Skeletal muscle tissue (tissue), 4 donors: Measurements from ENCODE around the gene UBE2L5. TPM values are rescaled to one million over a fixed set of nuclear protein-coding genes. Genes with fewer than 3 reads are reported as not detected.

ENCODE experiments used
- H3K27ac ChIP-seq: one replicate; pipeline ENCODE4 v1.7.0; 2013; ENCODE audit warnings: mild to moderate bottlenecking, low read depth, low read length, inconsistent platforms
- H3K27me3 ChIP-seq, 3 donors: one replicate each; pipeline ENCODE4 v1.7.0; 2013; ENCODE audit warnings: low read length in 3 of 3; ENCODE audit not compliant: control insufficient read depth in 3 of 3, insufficient read depth in 3 of 3
- H3K36me3 ChIP-seq, 3 donors: one replicate each; pipeline ENCODE4 v1.7.0; 2013; ENCODE audit warnings: low read length in 3 of 3; ENCODE audit not compliant: control insufficient read depth in 3 of 3, insufficient read depth in 3 of 3
- H3K4me1 ChIP-seq, 3 donors: one replicate each; pipeline ENCODE4 v1.7.0; 2013; ENCODE audit warnings: low read length in 3 of 3, mild to moderate bottlenecking in 3 of 3; ENCODE audit not compliant: control insufficient read depth in 3 of 3, insufficient read depth in 3 of 3
- H3K4me3 ChIP-seq, 3 donors: one replicate each; pipeline ENCODE4 v1.7.0; 2013; ENCODE audit warnings: low read length in 3 of 3
- H3K9ac ChIP-seq, 3 donors: one replicate each; pipeline ENCODE4 v1.7.0; 2013; ENCODE audit warnings: low read length in 3 of 3, mild to moderate bottlenecking in 3 of 3, moderate library complexity in 2 of 3, low read depth in 1 of 3
- H3K9me3 ChIP-seq, 3 donors: one replicate each; pipeline ENCODE4 v1.7.0; 2013; ENCODE audit warnings: low read length in 3 of 3; ENCODE audit not compliant: control insufficient read depth in 3 of 3
- total RNA-seq: library from RNA; depleted of rRNA; stranded (reverse); fragments of >200 nt; gene quantifications from one replicate; pipeline ENCODE4 v1.2.3, GENCODE V29; 2014
- donor health status: Osteomylitis.

The UBE2L5 gene
- total RNA-seq, 1 donor from 2014 or later, result not detected

DNA sequence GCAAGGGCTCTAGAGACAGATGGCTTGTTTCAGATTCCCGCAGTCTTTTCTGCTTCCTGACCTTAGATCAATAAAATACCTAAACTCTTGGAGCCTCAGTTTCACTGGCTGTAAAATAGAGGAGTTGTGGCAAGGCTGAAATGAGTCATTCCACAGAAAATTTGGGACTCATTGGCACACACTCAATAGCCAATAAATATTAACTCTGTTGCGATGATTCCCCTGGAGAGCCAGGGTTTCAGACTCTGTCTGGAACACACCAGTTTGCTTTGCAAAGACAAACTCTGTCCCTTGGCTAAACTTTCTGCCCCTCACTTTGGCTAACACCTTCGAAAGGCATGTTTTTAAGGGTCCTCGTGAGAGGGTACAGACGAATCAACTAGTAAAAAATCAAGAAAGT is 18.1 kb upstream of the UBE2L5 start:
- no peaks in the 10 kb centered on the region for H3K27me3 ChIP-seq
- no peak overlapping the region for H3K9ac ChIP-seq
- no peak overlapping the region for H3K27ac ChIP-seq
- peaks cover 5 to 11% (median 8%) of the 10 kb centered on the region in 3 donors for H3K4me1 ChIP-seq
- no peaks in the 10 kb centered on the region for H3K9me3 ChIP-seq
- no peaks in the 10 kb centered on the region for H3K36me3 ChIP-seq
- H3K4me3 ChIP-seq, result no peak overlapping the region

DNA sequence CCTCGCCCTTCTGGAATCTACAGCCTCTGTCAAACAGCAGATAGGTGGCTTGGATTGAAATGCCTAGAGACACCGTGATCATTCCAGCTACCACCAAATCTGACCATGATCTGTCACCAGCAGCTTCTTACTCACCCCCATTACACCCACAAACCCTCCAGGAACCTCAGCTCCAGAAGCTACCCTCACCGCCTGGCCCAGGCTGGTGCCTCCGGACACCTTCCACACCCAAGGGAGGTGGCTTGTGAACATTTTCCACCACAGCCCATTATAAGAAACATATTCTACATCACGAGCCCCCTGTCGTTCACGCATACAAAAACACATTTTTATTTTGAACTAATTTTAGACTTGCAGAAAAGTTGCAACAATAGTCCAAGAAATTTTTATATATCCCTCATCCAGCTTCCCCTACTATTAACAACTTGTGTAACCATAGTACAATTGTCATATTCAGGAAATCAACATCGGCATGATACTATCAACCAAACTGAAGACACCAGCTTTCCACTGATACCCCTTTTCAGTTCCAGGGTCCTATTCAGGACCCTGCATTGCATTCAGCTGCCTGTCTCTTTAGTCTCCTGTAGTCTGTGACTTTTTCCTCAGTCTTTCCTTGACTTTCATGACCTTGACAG is 15.4 kb upstream of the UBE2L5 start:
- no peak overlapping the region for H3K27ac ChIP-seq
- H3K36me3 ChIP-seq, result no peaks in the 10 kb centered on the region
- H3K4me1 ChIP-seq, result peaks cover 5 to 13% (median 8%) of the 10 kb centered on the region in 3 donors
- no peaks in the 10 kb centered on the region for H3K27me3 ChIP-seq
- H3K9me3 ChIP-seq, result no peaks in the 10 kb centered on the region
- no peak overlapping the region for H3K9ac ChIP-seq
- H3K4me3 ChIP-seq, result no peak overlapping the region

DNA sequence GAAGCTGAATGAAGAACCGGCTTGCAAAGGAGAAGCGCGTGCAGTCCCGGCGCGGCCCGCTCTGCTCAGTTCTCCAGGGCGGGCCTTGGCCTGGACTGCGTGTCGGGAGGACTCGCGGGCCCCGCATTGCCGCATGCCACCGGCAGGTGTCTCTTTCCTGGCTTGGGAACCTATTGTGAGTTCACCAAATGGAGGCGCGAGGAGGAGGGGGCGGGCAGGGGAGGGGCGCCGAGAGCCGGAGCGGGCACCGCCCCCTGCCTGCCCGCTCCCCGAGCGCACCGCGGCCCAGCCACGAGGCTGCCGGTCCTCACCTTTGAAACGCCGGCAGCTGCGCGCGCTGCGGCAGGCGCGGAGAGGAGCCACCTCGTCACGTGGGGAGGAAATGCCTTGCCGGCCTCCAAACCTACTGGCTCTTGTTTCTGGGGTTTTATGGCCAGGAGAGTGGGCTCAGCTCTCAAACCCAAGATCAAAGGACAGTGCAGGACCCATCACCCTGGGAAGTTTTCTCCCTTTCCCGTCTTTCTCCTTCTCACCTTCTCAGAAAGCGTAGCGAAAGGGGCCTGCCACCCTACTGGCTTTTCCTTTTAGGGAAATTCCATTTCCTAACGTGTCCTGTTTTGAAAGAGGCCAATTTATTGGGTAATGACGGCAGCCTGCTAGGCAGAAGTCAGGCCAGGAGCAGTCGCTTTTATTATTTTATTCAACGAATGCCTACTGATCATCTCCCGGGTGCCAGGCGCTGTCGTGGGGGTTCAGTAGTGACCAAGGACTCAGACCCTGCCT is 13.8 kb upstream of the UBE2L5 start:
- Histone ChIP-seq H3K27me3 (no peaks in the 10 kb centered on the region), H3K4me1 (peaks cover 5 to 13% (median 8%) of the 10 kb centered on the region in 3 donors), H3K4me3 (peak overlapping the region; percentile 63 to 72 (median 71)), H3K27ac (peak overlapping the region; percentile 88), H3K36me3 (no peaks in the 10 kb centered on the region), H3K9ac (peak overlapping the region; percentile 72 to 83 (median 81)), H3K9me3 (no peaks in the 10 kb centered on the region)

DNA sequence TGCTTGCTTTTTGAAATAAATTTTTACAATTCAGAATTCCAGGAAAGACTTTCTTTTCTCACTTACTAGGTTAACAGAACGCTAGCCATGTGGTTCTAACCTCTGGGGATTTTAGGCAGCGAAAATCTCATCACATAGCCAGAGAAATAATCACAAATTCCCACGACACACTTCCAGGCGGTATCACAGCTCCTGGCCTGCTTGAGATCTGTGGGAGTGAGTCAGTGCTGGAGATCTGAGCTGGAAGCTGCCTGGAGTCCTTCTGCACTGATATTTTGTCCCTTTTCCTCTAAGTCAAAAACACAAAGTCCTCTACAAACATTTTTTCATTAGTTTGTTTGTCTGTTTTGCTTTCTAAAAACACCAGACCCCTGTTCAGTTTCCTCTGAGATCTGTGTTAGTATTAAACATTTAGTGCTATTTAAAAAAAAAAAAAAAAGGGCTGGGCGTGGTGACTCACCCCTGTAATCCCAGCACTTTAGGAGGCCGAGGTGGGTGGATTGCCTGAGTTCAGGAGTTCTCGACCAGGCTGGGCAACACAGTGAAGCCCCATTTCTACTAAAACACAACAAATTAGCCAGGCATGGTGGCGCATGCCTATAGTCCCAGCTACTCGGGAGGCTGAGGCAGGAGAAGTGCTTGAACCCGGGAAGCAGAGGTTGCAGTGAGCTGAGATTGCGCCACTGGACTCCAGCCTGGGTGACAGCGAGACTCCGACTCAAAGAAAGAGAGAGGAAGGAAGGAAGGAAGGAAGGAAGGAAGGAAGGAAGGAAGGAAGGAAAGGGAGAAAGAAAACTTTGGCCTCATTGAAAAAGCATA is 12.2 kb upstream of the UBE2L5 start:
- Histone ChIP-seq H3K9me3 (no peaks in the 10 kb centered on the region), H3K4me1 (peaks cover 5 to 13% (median 8%) of the 10 kb centered on the region in 3 donors), H3K4me3 (no peak overlapping the region), H3K27ac (peak overlapping the region; percentile 88), H3K9ac (no peak overlapping the region), H3K36me3 (no peaks in the 10 kb centered on the region), H3K27me3 (no peaks in the 10 kb centered on the region)

DNA sequence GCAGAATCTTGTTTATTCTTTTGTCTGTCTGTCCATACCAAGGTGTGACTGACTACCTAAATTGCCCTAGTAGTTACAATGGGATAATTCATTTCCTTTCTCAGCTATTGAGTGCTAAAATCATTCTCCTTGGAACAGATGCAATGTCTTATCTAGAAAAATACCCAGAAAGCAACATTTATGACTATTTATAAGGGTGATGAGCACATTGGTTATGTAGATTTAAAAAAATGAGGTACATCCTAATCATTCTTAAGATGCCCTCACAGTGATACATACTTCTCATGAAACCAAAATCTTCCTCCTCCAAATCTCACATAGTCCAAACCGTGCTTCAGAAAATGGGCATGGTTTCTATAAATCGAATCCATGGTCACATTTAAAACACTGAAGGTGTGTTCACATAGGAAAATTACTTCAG is 11.6 kb upstream of the UBE2L5 start:
- H3K4me1 ChIP-seq, result peaks cover 5 to 13% (median 8%) of the 10 kb centered on the region in 3 donors
- H3K36me3 ChIP-seq, result no peaks in the 10 kb centered on the region
- no peak overlapping the region for H3K27ac ChIP-seq
- H3K9me3 ChIP-seq, result no peaks in the 10 kb centered on the region
- no peak overlapping the region for H3K4me3 ChIP-seq
- no peak overlapping the region for H3K9ac ChIP-seq
- H3K27me3 ChIP-seq, result no peaks in the 10 kb centered on the region

DNA sequence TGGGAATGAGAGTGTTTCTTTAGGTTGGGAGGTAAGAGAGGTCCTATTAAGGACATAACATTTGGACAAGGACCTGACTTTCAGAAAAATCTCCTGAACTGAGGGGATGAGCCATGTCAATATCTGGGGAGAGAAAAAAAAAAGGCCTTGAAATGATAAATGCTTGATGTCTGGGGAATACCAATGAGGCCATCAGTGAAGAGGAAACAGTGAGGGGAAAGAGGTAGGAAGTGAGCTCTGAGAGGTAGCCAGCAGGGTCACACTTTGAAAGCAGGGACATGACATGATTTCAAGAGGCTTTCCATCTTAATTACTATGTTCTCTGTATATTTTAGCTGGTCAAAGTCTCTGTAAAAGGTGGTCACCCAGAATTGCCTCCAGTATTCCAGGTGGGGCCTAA is 9.9 kb upstream of the UBE2L5 start:
- Histone ChIP-seq H3K27me3 (no peaks in the 10 kb centered on the region), H3K4me1 (peaks cover 5 to 13% (median 8%) of the 10 kb centered on the region in 3 donors)

DNA sequence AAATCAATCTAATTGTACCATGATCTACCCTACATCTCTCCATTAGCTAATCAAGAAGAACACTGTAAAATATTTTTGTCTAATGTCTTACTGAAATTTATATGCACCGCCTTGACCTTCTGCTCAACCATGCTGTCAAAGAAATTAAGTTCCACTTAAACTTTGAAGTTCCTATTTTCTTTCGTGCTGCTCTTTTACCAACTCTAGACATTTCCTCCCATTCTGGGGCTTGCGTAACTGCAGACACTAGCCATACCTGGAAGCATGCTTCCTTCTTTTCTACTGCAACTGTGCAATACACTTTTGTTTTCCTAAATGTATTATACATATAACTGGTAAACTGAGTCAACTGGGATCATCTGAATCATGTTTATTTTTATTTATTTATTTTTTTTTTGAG is 8.5 kb upstream of the UBE2L5 start:
- H3K36me3 ChIP-seq, result no peaks in the 10 kb centered on the region
- H3K27me3 ChIP-seq, result no peaks in the 10 kb centered on the region
- H3K4me3 ChIP-seq, result no peak overlapping the region
- H3K9me3 ChIP-seq, result no peaks in the 10 kb centered on the region
- peaks cover 1 to 5% (median 2%) of the 10 kb centered on the region in 3 donors for H3K4me1 ChIP-seq
- no peak overlapping the region for H3K27ac ChIP-seq
- no peak overlapping the region for H3K9ac ChIP-seq

More for the DNA sequence above, 9.9 kb upstream of the UBE2L5 start:
- no peak overlapping the region for H3K9ac ChIP-seq
- H3K9me3 ChIP-seq, result no peaks in the 10 kb centered on the region
- H3K36me3 ChIP-seq, result no peaks in the 10 kb centered on the region
- H3K4me3 ChIP-seq, result no peak overlapping the region
- no peak overlapping the region for H3K27ac ChIP-seq

DNA sequence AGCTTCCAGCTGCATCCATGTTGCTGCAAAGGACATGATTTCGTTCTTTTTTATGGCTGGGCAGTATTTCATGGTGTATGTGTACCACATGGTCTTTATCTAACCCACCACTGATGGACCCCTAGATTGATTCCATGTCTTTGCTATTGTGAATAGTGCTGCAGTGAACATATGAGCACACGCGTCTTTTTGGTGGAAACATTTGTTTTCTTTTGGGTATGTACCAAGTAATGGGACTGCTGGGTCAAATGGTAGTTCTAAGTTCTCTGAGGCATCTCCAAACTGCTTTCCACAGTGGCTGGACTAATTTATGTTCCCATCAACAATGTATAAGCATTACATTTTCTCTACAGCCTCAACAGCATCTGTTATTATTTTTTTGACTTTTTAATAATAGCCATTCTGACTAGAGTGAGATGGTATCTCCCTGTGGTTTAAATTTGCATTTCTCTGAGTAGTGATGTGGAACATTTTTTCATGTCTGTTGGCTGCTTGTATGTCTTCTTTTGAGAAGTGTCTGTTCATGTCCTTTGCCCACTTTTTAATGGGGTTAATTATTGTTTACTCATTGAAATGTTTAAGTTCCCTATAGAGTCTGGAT is 6.8 kb upstream of the UBE2L5 start:
- no peaks in the 10 kb centered on the region for H3K36me3 ChIP-seq
- H3K9ac ChIP-seq, result no peak overlapping the region
- no peak overlapping the region for H3K27ac ChIP-seq
- peaks cover under 1 to 1% (median under 1%) of the 10 kb centered on the region in 3 donors for H3K4me1 ChIP-seq
- no peaks in the 10 kb centered on the region for H3K27me3 ChIP-seq
- no peak overlapping the region for H3K4me3 ChIP-seq
- H3K9me3 ChIP-seq, result no peaks in the 10 kb centered on the region

DNA sequence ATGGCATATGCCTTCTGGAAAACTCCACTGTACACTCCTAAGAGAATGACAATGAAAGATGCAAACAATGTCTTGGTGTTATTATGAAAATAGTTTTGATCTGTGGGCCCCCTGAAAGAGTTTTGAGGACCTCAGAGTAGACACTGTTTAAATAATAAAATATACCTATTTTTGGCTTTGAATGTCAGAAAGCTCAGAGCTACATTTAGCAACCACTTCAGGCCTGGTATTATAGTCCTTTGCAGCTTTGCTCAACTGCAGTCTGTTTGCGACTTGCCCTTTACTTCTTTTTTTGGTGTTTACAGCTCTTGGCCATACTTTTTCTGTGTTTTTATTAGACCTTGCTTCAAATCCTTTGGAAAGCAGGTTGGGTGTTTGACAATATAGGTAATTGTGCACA is 5.8 kb upstream of the UBE2L5 start:
- H3K9ac ChIP-seq, result no peak overlapping the region
- H3K27ac ChIP-seq, result no peak overlapping the region
- H3K36me3 ChIP-seq, result no peaks in the 10 kb centered on the region
- H3K27me3 ChIP-seq, result no peaks in the 10 kb centered on the region
- H3K9me3 ChIP-seq, result no peaks in the 10 kb centered on the region
- no peak overlapping the region for H3K4me3 ChIP-seq
- H3K4me1 ChIP-seq, result peaks cover 8 to 10% (median 9%) of the 10 kb centered on the region in 3 donors
